Heart left ventricle (tissue), 13 donors: ENCODE measurements around the gene HTRA3.

ENCODE experiments used
- POLR2A ChIP-seq, 2 donors: fragments of 450-650 bp; IDR thresholded peaks; one replicate each; pipeline ENCODE4 v1.6.1; 2017; ENCODE audit warnings: antibody characterized with exemption in 2 of 2, mild to moderate bottlenecking in 2 of 2, moderate library complexity in 2 of 2
- TF ChIP-seq, protein P1 (sequence below), 12 donors: fragments of 200-600 bp; sonication (generic) in 4 of 12; IDR thresholded peaks; one replicate each; pipeline versions ENCODE4 v1.5.0 to v1.8.0; 2018 to 2022; ENCODE audit warnings: antibody characterized with exemption in 12 of 12, mild to moderate bottlenecking in 5 of 12
- donor health status: ischemic (EF 13 %, LVEDD 7.1; RV severe dilation, severe dysfunction).
- donor health status: DM: no; HTN: yes; CAD: no.
- donor health status: DM: no; HTN: no; CAD: no.
- donor health status: ischemic (EF 25% LVEDD 6.9; RV normal size, moderate dysfunction).
- donor health status: ischemic (EF 25% LVEDD 5.7; RV mildly dilated, moderate dysfunction).
- donor health status: ischemic (EF 35%, LVEDD 5.7; RV mildly dilated, moderate dysfunction).
- donor health status: nonischemic (EF 11% LVEDD 7.7; RV severe dilation, severe dysfunction).
- donor health status: DM: yes; HTN: yes; CAD: no.
- donor health status: PGD.
- donor health status: ischemic (EF 29% LVEDD 5.4; RV normal size, mild dysfunction).
- donor health status: nonischemic (EF 23%, LVEDD 6.1; RV moderate dilation, normal function).

DNA sequence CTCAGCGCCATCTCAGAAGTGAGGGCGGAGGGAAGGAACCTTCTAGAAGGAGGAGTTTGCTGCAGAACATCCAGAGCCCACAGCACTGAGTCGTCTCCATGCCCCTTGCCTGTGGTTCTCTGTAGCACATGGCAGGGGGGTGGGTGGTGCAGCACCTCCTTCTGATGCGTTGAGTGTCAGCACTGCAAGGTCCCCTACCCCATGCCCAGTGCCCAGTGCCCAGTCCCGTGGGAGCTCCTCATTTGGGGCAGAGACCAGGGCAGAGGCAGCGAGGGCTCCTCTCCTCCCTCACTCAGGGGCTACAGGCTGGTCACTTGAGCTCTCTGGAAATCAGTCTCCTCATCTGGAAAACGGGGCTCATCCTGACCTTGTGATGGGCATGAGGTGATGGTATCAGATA lies 78.1 kb downstream of the HTRA3 start:
- no peak for TF ChIP-seq POLR2A (IDR thresholded peaks at IDR 0.05)
- TF ChIP-seq, protein P1, sequence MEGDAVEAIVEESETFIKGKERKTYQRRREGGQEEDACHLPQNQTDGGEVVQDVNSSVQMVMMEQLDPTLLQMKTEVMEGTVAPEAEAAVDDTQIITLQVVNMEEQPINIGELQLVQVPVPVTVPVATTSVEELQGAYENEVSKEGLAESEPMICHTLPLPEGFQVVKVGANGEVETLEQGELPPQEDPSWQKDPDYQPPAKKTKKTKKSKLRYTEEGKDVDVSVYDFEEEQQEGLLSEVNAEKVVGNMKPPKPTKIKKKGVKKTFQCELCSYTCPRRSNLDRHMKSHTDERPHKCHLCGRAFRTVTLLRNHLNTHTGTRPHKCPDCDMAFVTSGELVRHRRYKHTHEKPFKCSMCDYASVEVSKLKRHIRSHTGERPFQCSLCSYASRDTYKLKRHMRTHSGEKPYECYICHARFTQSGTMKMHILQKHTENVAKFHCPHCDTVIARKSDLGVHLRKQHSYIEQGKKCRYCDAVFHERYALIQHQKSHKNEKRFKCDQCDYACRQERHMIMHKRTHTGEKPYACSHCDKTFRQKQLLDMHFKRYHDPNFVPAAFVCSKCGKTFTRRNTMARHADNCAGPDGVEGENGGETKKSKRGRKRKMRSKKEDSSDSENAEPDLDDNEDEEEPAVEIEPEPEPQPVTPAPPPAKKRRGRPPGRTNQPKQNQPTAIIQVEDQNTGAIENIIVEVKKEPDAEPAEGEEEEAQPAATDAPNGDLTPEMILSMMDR (IDR thresholded peaks at IDR 0.05), result no peak
